ENCODE results near the gene MYL5. TPM values are rescaled to one million over a fixed set of nuclear protein-coding genes. Genes with fewer than 3 reads are reported as not detected.

MYL5 gene
- total and polyA plus RNA-seq, 2 of the 13 experiments (the other 11 are each of a cell fraction or from before 2014, with no cell fraction given): 6.5 to 16.0 TPM

DNA sequence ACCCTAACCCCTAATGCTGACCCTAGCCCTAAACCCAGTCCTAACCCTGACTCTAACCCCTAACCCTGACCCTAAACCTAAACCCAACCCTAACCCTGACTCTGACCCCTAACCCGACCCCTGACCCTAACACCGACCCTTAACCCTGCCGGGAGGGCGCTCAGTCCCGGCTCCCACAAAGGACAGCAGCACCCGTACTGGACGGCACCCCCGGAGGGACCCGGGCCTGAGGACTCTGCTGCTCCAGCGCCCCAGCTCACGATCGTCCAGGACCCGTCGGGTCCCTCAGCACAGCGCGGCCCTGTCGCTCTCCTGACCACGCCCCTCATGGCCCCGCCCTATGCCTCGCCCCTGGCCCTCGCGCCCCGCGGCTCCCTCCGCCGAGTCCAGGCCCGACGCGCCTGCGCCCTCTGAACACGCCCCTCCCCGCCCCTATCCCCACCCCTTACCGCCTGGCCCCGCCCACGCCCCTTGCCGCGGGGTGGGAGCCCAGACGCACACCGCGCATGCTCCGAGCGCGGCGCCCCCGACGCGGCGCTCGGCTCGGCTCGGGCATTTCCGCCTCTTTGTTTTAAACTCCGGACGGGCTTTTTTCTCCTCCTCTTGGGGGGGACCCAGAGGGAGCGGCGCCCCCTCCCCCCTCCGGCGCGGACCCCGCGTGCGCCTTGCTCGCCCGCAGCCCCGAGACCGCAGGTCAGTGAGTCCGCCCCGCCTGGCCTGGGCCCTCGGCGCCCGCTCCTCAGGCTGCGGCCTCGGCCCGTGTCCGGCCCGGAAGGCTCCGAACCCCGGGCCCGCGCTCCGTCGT is 31.1 kb downstream of the MYL5 start, which contains the start of gene PCGF3 (continued):
- TF ChIP-seq PCBP2 (optimal IDR thresholded peaks at IDR 0.05; ENCODE audit: low read depth, low read length, poor library complexity, severe bottlenecking) (peak; percentile 67), CEBPZ (IDR thresholded peaks at IDR 0.05; ENCODE audit: low read length) (no peak), ZNF670 (CRISPR knock-in tag; IDR thresholded peaks at IDR 0.05; ENCODE audit: borderline replicate concordance) (peak; percentile 29; the same call in 1 of the 2 replicates), SATB2 (CRISPR knock-in tag; IDR thresholded peaks at IDR 0.05) (no peak), ZNF124 (CRISPR knock-in tag; IDR thresholded peaks at IDR 0.05) (no peak), NFE2L1 (CRISPR knock-in tag; IDR thresholded peaks at IDR 0.05; ENCODE audit: borderline replicate concordance) (no peak), ZNF496 (CRISPR knock-in tag; IDR thresholded peaks at IDR 0.05; ENCODE audit: insufficient replicate concordance) (no peak), ZNF235 (CRISPR knock-in tag; IDR thresholded peaks at IDR 0.05; ENCODE audit: borderline replicate concordance) (no peak), ZNF564 (CRISPR knock-in tag; IDR thresholded peaks at IDR 0.05) (0 out of 2 replicates have a peak, but pooled peaks have one; percentile 41), SRSF1 (optimal IDR thresholded peaks at IDR 0.05; ENCODE audit: low read depth, low read length) (no peak), ZC3H13 (CRISPR knock-in tag; IDR thresholded peaks at IDR 0.05) (no peak), GABPB1 (CRISPR knock-in tag; IDR thresholded peaks at IDR 0.05) (peak; percentile 57; the same call in 1 of the 2 replicates)
- TF ChIP-seq, protein P1, sequence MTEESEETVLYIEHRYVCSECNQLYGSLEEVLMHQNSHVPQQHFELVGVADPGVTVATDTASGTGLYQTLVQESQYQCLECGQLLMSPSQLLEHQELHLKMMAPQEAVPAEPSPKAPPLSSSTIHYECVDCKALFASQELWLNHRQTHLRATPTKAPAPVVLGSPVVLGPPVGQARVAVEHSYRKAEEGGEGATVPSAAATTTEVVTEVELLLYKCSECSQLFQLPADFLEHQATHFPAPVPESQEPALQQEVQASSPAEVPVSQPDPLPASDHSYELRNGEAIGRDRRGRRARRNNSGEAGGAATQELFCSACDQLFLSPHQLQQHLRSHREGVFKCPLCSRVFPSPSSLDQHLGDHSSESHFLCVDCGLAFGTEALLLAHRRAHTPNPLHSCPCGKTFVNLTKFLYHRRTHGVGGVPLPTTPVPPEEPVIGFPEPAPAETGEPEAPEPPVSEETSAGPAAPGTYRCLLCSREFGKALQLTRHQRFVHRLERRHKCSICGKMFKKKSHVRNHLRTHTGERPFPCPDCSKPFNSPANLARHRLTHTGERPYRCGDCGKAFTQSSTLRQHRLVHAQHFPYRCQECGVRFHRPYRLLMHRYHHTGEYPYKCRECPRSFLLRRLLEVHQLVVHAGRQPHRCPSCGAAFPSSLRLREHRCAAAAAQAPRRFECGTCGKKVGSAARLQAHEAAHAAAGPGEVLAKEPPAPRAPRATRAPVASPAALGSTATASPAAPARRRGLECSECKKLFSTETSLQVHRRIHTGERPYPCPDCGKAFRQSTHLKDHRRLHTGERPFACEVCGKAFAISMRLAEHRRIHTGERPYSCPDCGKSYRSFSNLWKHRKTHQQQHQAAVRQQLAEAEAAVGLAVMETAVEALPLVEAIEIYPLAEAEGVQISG (CRISPR knock-in tag; IDR thresholded peaks at IDR 0.05): peak; percentile 63; the same call in 1 of the 2 replicates
- TF ChIP-seq, protein P2, sequence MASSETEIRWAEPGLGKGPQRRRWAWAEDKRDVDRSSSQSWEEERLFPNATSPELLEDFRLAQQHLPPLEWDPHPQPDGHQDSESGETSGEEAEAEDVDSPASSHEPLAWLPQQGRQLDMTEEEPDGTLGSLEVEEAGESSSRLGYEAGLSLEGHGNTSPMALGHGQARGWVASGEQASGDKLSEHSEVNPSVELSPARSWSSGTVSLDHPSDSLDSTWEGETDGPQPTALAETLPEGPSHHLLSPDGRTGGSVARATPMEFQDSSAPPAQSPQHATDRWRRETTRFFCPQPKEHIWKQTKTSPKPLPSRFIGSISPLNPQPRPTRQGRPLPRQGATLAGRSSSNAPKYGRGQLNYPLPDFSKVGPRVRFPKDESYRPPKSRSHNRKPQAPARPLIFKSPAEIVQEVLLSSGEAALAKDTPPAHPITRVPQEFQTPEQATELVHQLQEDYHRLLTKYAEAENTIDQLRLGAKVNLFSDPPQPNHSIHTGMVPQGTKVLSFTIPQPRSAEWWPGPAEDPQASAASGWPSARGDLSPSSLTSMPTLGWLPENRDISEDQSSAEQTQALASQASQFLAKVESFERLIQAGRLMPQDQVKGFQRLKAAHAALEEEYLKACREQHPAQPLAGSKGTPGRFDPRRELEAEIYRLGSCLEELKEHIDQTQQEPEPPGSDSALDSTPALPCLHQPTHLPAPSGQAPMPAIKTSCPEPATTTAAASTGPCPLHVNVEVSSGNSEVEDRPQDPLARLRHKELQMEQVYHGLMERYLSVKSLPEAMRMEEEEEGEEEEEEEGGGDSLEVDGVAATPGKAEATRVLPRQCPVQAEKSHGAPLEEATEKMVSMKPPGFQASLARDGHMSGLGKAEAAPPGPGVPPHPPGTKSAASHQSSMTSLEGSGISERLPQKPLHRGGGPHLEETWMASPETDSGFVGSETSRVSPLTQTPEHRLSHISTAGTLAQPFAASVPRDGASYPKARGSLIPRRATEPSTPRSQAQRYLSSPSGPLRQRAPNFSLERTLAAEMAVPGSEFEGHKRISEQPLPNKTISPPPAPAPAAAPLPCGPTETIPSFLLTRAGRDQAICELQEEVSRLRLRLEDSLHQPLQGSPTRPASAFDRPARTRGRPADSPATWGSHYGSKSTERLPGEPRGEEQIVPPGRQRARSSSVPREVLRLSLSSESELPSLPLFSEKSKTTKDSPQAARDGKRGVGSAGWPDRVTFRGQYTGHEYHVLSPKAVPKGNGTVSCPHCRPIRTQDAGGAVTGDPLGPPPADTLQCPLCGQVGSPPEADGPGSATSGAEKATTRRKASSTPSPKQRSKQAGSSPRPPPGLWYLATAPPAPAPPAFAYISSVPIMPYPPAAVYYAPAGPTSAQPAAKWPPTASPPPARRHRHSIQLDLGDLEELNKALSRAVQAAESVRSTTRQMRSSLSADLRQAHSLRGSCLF (CRISPR knock-in tag; IDR thresholded peaks at IDR 0.05; ENCODE audit: borderline replicate concordance): no peak
- TF ChIP-seq, protein P3, sequence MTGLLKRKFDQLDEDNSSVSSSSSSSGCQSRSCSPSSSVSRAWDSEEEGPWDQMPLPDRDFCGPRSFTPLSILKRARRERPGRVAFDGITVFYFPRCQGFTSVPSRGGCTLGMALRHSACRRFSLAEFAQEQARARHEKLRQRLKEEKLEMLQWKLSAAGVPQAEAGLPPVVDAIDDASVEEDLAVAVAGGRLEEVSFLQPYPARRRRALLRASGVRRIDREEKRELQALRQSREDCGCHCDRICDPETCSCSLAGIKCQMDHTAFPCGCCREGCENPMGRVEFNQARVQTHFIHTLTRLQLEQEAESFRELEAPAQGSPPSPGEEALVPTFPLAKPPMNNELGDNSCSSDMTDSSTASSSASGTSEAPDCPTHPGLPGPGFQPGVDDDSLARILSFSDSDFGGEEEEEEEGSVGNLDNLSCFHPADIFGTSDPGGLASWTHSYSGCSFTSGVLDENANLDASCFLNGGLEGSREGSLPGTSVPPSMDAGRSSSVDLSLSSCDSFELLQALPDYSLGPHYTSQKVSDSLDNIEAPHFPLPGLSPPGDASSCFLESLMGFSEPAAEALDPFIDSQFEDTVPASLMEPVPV (CRISPR knock-in tag; IDR thresholded peaks at IDR 0.05): no peak; the same call in 1 of the 2 replicates
